Measurements from ENCODE around the gene NOSTRIN. TPM values are rescaled to one million over a fixed set of nuclear protein-coding genes. Genes with fewer than 3 reads are reported as not detected.
A peak's percentile ranks its signal among the peaks of the same experiment; 100 is the strongest.

The NOSTRIN gene
- total RNA-seq, 1 experiment from 2014 or later: 3.1 TPM

DNA sequence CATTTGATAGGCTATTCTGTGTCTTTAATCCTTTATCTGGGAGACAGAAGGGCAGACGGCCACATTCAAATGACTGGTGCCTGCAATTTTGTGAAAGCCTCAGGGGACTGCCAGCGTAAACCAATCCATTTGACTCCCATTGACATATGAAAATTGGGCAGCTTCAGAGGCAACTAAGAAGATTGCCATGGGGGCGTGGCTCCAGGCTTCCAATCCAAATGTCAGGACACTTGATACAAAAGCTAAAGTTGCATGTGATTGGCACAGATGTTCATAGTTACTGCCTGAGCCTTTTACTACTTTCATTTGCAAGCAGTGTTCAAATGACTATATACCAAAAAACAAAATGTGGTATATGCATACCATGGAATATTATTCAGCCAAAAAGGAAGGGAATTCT lies 45.8 kb downstream of the NOSTRIN start (continued):
- TF ChIP-seq, protein P1, sequence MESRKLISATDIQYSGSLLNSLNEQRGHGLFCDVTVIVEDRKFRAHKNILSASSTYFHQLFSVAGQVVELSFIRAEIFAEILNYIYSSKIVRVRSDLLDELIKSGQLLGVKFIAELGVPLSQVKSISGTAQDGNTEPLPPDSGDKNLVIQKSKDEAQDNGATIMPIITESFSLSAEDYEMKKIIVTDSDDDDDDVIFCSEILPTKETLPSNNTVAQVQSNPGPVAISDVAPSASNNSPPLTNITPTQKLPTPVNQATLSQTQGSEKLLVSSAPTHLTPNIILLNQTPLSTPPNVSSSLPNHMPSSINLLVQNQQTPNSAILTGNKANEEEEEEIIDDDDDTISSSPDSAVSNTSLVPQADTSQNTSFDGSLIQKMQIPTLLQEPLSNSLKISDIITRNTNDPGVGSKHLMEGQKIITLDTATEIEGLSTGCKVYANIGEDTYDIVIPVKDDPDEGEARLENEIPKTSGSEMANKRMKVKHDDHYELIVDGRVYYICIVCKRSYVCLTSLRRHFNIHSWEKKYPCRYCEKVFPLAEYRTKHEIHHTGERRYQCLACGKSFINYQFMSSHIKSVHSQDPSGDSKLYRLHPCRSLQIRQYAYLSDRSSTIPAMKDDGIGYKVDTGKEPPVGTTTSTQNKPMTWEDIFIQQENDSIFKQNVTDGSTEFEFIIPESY (IDR thresholded peaks at IDR 0.05; ENCODE audit: extremely low read depth, insufficient replicate concordance, low read length): no peak
- TF ChIP-seq ELF1 (IDR thresholded peaks at IDR 0.05; ENCODE audit: borderline replicate concordance, low read depth) (no peak), FOSL1 (IDR thresholded peaks at IDR 0.05; ENCODE audit: low read depth) (no peak), TCF7L2 (IDR thresholded peaks at IDR 0.05; ENCODE audit: borderline replicate concordance, extremely low read depth, insufficient read depth, insufficient read length) (no peak), POLR2A (IDR thresholded peaks at IDR 0.05; ENCODE audit: borderline replicate concordance, extremely low read depth, insufficient read depth, insufficient read length) (no peak), EZH2phosphoT487 (IDR thresholded peaks at IDR 0.05; ENCODE audit: borderline replicate concordance) (no peak), RAD21 (IDR thresholded peaks at IDR 0.05; ENCODE audit: low read depth) (no peak)

DNA sequence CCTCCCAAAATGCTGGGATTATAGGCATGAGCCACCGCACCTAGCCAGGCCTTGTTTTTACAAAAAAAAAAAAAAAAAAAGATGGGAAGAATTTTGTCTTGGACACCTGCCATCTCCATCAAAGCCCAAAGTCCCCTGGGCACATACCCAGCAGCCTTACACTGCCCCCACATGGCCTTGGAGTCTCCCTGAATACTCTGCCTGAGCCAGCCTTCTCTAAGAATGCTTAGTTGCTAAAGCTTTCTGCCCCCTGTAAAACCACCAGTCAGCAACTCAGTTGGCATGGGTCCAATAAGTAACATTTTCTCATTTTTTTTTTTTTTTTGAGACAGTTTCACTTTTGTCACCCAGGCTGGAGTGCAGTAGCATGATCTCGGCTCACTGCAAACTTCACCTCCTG lies 47.2 kb downstream of the NOSTRIN start:
- Histone ChIP-seq H3K27me3 (ENCODE audit: insufficient read depth, low read length) (no peaks in the 10 kb centered on the region), H3K9me3 (ENCODE audit: control insufficient read depth in 1 of 2, insufficient read depth in 1 of 2, low read depth in 1 of 2, low read length in 2 of 2) (no peaks in the 10 kb centered on the region), H3K9me2 (ENCODE audit: insufficient read depth) (no peaks in the 10 kb centered on the region), H3K27ac (ENCODE audit: low read depth, low read length) (no peak overlapping the region), H2AFZ (ENCODE audit: low read depth, low read length, poor library complexity, severe bottlenecking) (no peak overlapping the region), H3K9ac (ENCODE audit: low read length) (no peak overlapping the region), H3K4me1 (ENCODE audit: control insufficient read depth in 1 of 2, insufficient read depth in 2 of 2, low read length in 2 of 2) (peaks cover 0 to 14% of the 10 kb centered on the region in 2 experiments; a peak in 2 of 4 replicates), H4K20me1 (ENCODE audit: insufficient read depth) (no peaks in the 10 kb centered on the region), H3K4me3 (replicated peaks in 1 of 2; ENCODE audit: low read depth in 1 of 2, low read length in 2 of 2) (no peak overlapping the region), H3K79me2 (ENCODE audit: insufficient read depth, low read length) (no peaks in the 10 kb centered on the region), H3K36me3 (ENCODE audit: control insufficient read depth in 1 of 2, insufficient read depth in 2 of 2, low read length in 2 of 2) (no peaks in the 10 kb centered on the region), H3K4me2 (ENCODE audit: low read length) (no peak overlapping the region)
- ChIA-PET RAD21 (ENCODE audit: low non-redundant PET in 1 of 2, low total read pairs in 2 of 2, uncharacterized antibody in 2 of 2, unreplicated experiment in 2 of 2) (no interaction called here), POLR2A (no interaction called here), CTCF (interaction anchor here (0.6 kb wide), 1 partner anchor 628 kb away, joined by 3 read pairs; no protein-coding TSS in a partner anchor)
- no peak for TF ChIP-seq ZFX (IDR thresholded peaks at IDR 0.05)
- TF ChIP-seq SIN3A (IDR thresholded peaks at IDR 0.05; ENCODE audit: low read depth): no peak
- no peak for TF ChIP-seq FOSL1 (IDR thresholded peaks at IDR 0.05; ENCODE audit: low read depth)
- TF ChIP-seq JUND (IDR thresholded peaks at IDR 0.05): no peak
- TF ChIP-seq CBX3 (IDR thresholded peaks at IDR 0.05; ENCODE audit: low read depth): no peak
- TF ChIP-seq RAD21 (IDR thresholded peaks at IDR 0.05; ENCODE audit: low read depth): 0 out of 2 replicates have a peak, but pooled peaks have one; percentile 28
- TF ChIP-seq, protein P2, sequence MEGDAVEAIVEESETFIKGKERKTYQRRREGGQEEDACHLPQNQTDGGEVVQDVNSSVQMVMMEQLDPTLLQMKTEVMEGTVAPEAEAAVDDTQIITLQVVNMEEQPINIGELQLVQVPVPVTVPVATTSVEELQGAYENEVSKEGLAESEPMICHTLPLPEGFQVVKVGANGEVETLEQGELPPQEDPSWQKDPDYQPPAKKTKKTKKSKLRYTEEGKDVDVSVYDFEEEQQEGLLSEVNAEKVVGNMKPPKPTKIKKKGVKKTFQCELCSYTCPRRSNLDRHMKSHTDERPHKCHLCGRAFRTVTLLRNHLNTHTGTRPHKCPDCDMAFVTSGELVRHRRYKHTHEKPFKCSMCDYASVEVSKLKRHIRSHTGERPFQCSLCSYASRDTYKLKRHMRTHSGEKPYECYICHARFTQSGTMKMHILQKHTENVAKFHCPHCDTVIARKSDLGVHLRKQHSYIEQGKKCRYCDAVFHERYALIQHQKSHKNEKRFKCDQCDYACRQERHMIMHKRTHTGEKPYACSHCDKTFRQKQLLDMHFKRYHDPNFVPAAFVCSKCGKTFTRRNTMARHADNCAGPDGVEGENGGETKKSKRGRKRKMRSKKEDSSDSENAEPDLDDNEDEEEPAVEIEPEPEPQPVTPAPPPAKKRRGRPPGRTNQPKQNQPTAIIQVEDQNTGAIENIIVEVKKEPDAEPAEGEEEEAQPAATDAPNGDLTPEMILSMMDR (IDR thresholded peaks at IDR 0.05 in 2 of 3, conservative IDR thresholded peaks at IDR 0.05 in 1 of 3; ENCODE audit: borderline replicate concordance in 1 of 3, insufficient read depth in 1 of 3, low read depth in 2 of 3, low read length in 2 of 3): peak in 2 of 3 experiments; percentile 15 to 19; a peak in 2 of 6 replicates
- TF ChIP-seq ELF1 (IDR thresholded peaks at IDR 0.05; ENCODE audit: borderline replicate concordance, low read depth): no peak
- no peak for TF ChIP-seq CEBPB (IDR thresholded peaks at IDR 0.05; ENCODE audit: low read depth)
- TF ChIP-seq, protein P3, sequence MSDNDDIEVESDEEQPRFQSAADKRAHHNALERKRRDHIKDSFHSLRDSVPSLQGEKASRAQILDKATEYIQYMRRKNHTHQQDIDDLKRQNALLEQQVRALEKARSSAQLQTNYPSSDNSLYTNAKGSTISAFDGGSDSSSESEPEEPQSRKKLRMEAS (IDR thresholded peaks at IDR 0.05): no peak
- peak; percentile 12 for TF ChIP-seq TCF7L2 (IDR thresholded peaks at IDR 0.05; ENCODE audit: borderline replicate concordance, extremely low read depth, insufficient read depth, insufficient read length)
- DNase-seq (ENCODE audit: low read depth, low spot score): no peak
- intact Hi-C loops (cut with micrococcal nuclease): no loop called here
- ATAC-seq: peak; percentile 56; the same call in 1 of the 2 replicates
- no TSS peak for BruUV-seq (replicated peaks)

Data from HCT116 (cell line).